Lower lobe of right lung (tissue), 2 donors: ENCODE measurements around the gene DOK3. TPM values are rescaled to one million over a fixed set of nuclear protein-coding genes. Genes with fewer than 3 reads are reported as not detected.

Experiments
- ATAC-seq, 2 donors: fragments of 200-7000 bp; cut with Tn5 transposase; one replicate each; pipeline ENCODE4 v1.9.1; 2020 to 2022; ENCODE audit warnings: mild to moderate bottlenecking in 2 of 2, moderate library complexity in 2 of 2
- DNase-seq: peaks from one replicate; pipeline ENCODE4 v3.0.0-alpha.2; 2020
- H3K27ac ChIP-seq: fragments of 200-600 bp; one replicate; pipeline ENCODE4 v1.8.0; 2022
- H3K27me3 ChIP-seq: fragments of 200-600 bp; one replicate; pipeline ENCODE4 v1.8.0; 2022; ENCODE audit warnings: low read depth
- H3K36me3 ChIP-seq: fragments of 200-600 bp; one replicate; pipeline ENCODE4 v1.8.0; 2022; ENCODE audit warnings: mild to moderate bottlenecking
- H3K4me1 ChIP-seq: fragments of 200-600 bp; one replicate; pipeline ENCODE4 v1.8.0; 2022
- H3K4me3 ChIP-seq: fragments of 200-600 bp; one replicate; pipeline ENCODE4 v1.8.0; 2022; ENCODE audit warnings: mild to moderate bottlenecking
- H3K9me3 ChIP-seq: fragments of 200-600 bp; one replicate; pipeline ENCODE4 v1.8.0; 2022
- CTCF ChIP-seq: fragments of 200-600 bp; IDR thresholded peaks from one replicate; pipeline ENCODE4 v1.8.0; 2022; ENCODE audit warnings: antibody characterized with exemption, mild to moderate bottlenecking
- intact Hi-C: fragments of 100-400 bp; cut with DNase I; formaldehyde crosslinking; loops from one replicate; pipeline ENCODE4 v1.11.0; 2022
- total RNA-seq: library from RNA; stranded (reverse); fragmentation: NEBNext Ultra II Directional; extraction: Animal tissue kit (Norgen Biotek cat#: 25700); gene quantifications from one replicate; pipeline ENCODE4 v1.2.1, GENCODE V29; 2021
- donor health status: DM: no; HTN: yes; CAD: no; lungs with severe emphysema.

Gene DOK3
- total RNA-seq, 1 donor from 2014 or later = 76.5 TPM

- peaks cover 39% of the 10 kb centered on the region for H3K4me1 ChIP-seq
- no peaks in the 10 kb centered on the region for H3K36me3 ChIP-seq
- DNase-seq = no peak
- H3K27me3 ChIP-seq = peaks cover 11% of the 10 kb centered on the region
- no peak overlapping the region for H3K27ac ChIP-seq
- no peaks in the 10 kb centered on the region for H3K9me3 ChIP-seq
- intact Hi-C loops = no loop called here
- no peak for ATAC-seq
- no peak for TF ChIP-seq CTCF
- H3K4me3 ChIP-seq = no peak overlapping the region
Measured at GRCh38 chr5:177475563-177476427, 33.8 kb downstream of the DOK3 start.

GRCh38 chr5:177474846-177475562, 34.6 kb downstream of the DOK3 start:
- Histone ChIP-seq H3K27me3 (peaks cover 11% of the 10 kb centered on the region), H3K9me3 (no peaks in the 10 kb centered on the region), H3K36me3 (no peaks in the 10 kb centered on the region), H3K27ac (peak overlapping the region; percentile 4), H3K4me1 (peaks cover 36% of the 10 kb centered on the region), H3K4me3 (no peak overlapping the region)
- ATAC-seq (no peak), DNase-seq (no peak)
- intact Hi-C loops = no loop called here
- no peak for TF ChIP-seq CTCF

GRCh38 chr5:177474002-177474476, 35.6 kb downstream of the DOK3 start:
- no peak for TF ChIP-seq CTCF
- intact Hi-C loops = no loop called here
- Histone ChIP-seq H3K4me1 (peaks cover 26% of the 10 kb centered on the region), H3K9me3 (no peaks in the 10 kb centered on the region), H3K4me3 (no peak overlapping the region), H3K27ac (peak overlapping the region; percentile 4), H3K27me3 (peaks cover 11% of the 10 kb centered on the region), H3K36me3 (no peaks in the 10 kb centered on the region)
- no peak for ATAC-seq
- DNase-seq = no peak

- no peak for TF ChIP-seq CTCF
- Histone ChIP-seq H3K27me3 (peaks cover 11% of the 10 kb centered on the region), H3K4me3 (peak within 1 kb of the TSS; percentile 69), H3K36me3 (no peaks in the 10 kb centered on the region), H3K9me3 (no peaks in the 10 kb centered on the region), H3K4me1 (peaks cover 21% of the 10 kb centered on the region), H3K27ac (peak within 1 kb of the TSS; percentile 69)
- intact Hi-C loops = no loop called here
- DNase-seq (no peak), ATAC-seq (peak; percentile 65 to 80)
Measured at GRCh38 chr5:177473443-177474001, 36.1 kb downstream of the DOK3 start, which contains the start of gene DBN1. DBN1 (minus strand) TSS chr5:177473634; CDS start chr5:177473521, 113 bp downstream.
